ENCODE measurements around the gene NFILZ.
A peak's percentile ranks its signal among the peaks of the same experiment; 100 is the strongest.
"Not testable (repeated sequence)": the region's sequence is repeated elsewhere in the genome, so short reads cannot be mapped to it uniquely, and the experiment has no call there.

NFILZ gene

DNA sequence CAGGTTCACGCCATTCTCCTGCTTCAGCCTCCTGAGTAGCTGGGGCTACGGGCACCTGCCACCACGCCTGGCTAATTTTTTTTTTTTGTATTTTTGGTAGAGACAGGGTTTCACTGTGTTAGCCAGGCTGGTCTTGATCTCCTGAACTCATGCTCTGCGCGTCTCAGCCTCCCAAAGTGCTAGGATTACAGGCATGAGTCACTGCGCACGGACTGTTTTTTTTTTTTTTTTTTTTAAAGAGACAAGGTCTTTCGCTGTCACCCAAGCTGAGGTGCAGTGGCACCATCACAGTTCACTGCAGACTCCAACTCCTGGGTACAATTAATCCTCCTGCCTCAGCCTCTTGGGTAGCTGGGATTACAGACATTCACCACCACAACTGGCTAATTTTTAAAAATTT lies 11.7 kb upstream of the NFILZ start:
- H3K79me2 ChIP-seq (ENCODE audit: low read length), result no peaks in the 10 kb centered on the region
- TF ChIP-seq, protein P1, sequence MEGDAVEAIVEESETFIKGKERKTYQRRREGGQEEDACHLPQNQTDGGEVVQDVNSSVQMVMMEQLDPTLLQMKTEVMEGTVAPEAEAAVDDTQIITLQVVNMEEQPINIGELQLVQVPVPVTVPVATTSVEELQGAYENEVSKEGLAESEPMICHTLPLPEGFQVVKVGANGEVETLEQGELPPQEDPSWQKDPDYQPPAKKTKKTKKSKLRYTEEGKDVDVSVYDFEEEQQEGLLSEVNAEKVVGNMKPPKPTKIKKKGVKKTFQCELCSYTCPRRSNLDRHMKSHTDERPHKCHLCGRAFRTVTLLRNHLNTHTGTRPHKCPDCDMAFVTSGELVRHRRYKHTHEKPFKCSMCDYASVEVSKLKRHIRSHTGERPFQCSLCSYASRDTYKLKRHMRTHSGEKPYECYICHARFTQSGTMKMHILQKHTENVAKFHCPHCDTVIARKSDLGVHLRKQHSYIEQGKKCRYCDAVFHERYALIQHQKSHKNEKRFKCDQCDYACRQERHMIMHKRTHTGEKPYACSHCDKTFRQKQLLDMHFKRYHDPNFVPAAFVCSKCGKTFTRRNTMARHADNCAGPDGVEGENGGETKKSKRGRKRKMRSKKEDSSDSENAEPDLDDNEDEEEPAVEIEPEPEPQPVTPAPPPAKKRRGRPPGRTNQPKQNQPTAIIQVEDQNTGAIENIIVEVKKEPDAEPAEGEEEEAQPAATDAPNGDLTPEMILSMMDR (IDR thresholded peaks at IDR 0.05; ENCODE audit: low read depth, low read length), result no peak
- no peak for TF ChIP-seq EZH2phosphoT487 (IDR thresholded peaks at IDR 0.05; ENCODE audit: low read depth)
- H3K27ac ChIP-seq (ENCODE audit: low read length), result no peak overlapping the region

DNA sequence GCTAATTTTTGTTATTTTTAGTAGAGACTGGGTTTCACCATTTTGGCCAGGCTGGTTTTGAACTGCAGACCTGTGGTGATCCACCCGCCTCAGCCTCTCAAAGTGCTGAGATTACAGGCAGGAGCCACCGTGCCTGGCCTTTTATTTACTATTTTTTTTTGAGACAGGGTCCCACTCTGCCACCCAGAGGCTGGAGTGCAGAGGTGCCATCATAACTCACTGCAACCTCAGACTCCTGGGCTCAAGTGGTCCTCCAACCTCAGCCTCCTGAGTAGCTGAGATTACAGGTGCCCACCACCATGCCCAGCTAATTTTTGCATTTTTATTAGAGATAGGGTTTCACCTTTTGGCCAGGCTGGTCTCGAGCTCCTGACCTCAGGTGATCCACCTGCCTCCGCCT lies 7.5 kb upstream of the NFILZ start:
- not testable (repeated sequence) for H3K4me2 ChIP-seq (ENCODE audit: low read length); H3K4me1 ChIP-seq (ENCODE audit: low read length); H2AFZ ChIP-seq (ENCODE audit: low read depth, low read length); H3K27me3 ChIP-seq (ENCODE audit: low read depth, low read length); H3K36me3 ChIP-seq (replicated peaks; ENCODE audit: low read depth, low read length); H4K20me1 ChIP-seq (ENCODE audit: insufficient read depth, low read length); H3K9ac ChIP-seq (ENCODE audit: low read length); H3K27ac ChIP-seq (ENCODE audit: low read length); H3K9me3 ChIP-seq (ENCODE audit: insufficient read depth, low read length); H3K79me2 ChIP-seq (ENCODE audit: low read length); H3K4me3 ChIP-seq (ENCODE audit: low read length)
- TF ChIP-seq, protein P1 (IDR thresholded peaks at IDR 0.05; ENCODE audit: low read depth, low read length), result peak; percentile 9; the same call in 1 of the 2 replicates

More for the DNA sequence above, 11.7 kb upstream of the NFILZ start:
- no peak overlapping the region for H3K9ac ChIP-seq (ENCODE audit: low read length)
- H3K4me2 ChIP-seq (ENCODE audit: low read length), result no peak overlapping the region
- H3K4me1 ChIP-seq (ENCODE audit: low read length), result no peaks in the 10 kb centered on the region
- H4K20me1 ChIP-seq (ENCODE audit: insufficient read depth, low read length), result no peaks in the 10 kb centered on the region
- no peaks in the 10 kb centered on the region for H3K36me3 ChIP-seq (replicated peaks; ENCODE audit: low read depth, low read length)
- no peaks in the 10 kb centered on the region for H3K9me3 ChIP-seq (ENCODE audit: insufficient read depth, low read length)
- H2AFZ ChIP-seq (ENCODE audit: low read depth, low read length), result no peak overlapping the region
- no peaks in the 10 kb centered on the region for H3K27me3 ChIP-seq (ENCODE audit: low read depth, low read length)
- no peak overlapping the region for H3K4me3 ChIP-seq (ENCODE audit: low read length)

DNA sequence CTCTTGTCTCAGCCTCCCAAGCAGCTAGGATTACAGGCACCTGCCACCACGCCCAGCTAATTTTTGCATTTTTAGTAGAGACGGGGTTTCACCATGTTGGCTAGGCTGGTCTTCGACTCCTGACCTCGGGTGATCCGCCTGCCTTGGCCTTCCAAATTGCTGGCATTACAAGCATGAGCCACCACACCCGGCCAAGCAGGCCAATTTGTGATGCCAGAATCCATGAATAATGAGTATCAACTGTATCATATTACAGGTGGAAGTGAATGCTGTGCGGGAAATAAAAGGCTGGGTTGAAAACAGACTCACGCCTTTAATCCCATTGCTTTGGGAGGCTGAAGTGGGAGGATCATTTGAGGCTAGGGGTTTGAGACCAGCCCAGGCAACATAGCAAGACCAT lies 3.6 kb upstream of the NFILZ start:
- H4K20me1 ChIP-seq (ENCODE audit: insufficient read depth, low read length), result no peaks in the 10 kb centered on the region
- no peak overlapping the region for H3K9ac ChIP-seq (ENCODE audit: low read length)
- H3K79me2 ChIP-seq (ENCODE audit: low read length), result no peaks in the 10 kb centered on the region
- H3K4me1 ChIP-seq (ENCODE audit: low read length), result no peaks in the 10 kb centered on the region
- H3K4me2 ChIP-seq (ENCODE audit: low read length), result no peak overlapping the region
- H3K9me3 ChIP-seq (ENCODE audit: insufficient read depth, low read length), result no peaks in the 10 kb centered on the region
- TF ChIP-seq, protein P1 (IDR thresholded peaks at IDR 0.05; ENCODE audit: low read depth, low read length), result no peak
- TF ChIP-seq EZH2phosphoT487 (IDR thresholded peaks at IDR 0.05; ENCODE audit: low read depth), result no peak
- H3K36me3 ChIP-seq (replicated peaks; ENCODE audit: low read depth, low read length), result no peaks in the 10 kb centered on the region
- H3K4me3 ChIP-seq (ENCODE audit: low read length), result no peak overlapping the region
- H2AFZ ChIP-seq (ENCODE audit: low read depth, low read length), result no peak overlapping the region
- no peaks in the 10 kb centered on the region for H3K27me3 ChIP-seq (ENCODE audit: low read depth, low read length)
- no peak overlapping the region for H3K27ac ChIP-seq (ENCODE audit: low read length)

DNA sequence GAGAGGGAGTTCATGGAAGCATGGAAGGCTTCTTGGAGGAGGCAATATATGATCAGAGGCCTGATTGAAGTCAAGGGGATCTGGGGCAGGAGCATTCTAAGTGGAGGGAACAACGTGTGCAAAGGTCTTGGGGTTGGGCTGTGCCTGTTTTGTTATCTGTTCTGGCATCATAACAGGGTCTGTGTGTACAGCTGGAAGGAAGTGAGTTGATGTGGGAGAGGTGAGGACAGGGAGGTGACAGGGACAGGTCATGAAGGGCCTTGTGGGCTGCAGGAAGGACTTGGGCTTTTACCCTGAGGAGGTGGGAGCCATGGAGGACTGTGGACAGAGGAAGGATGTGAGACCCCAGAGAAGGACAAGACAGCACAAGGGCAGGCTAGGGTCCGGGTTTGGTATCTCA lies 1.2 kb upstream of the NFILZ start:
- Histone ChIP-seq H3K4me3 (ENCODE audit: low read length) (no peak overlapping the region), H3K9me3 (ENCODE audit: insufficient read depth, low read length) (no peaks in the 10 kb centered on the region), H3K27ac (ENCODE audit: low read length) (no peak overlapping the region), H3K9ac (ENCODE audit: low read length) (no peak overlapping the region), H4K20me1 (ENCODE audit: insufficient read depth, low read length) (no peaks in the 10 kb centered on the region), H3K36me3 (replicated peaks; ENCODE audit: low read depth, low read length) (no peaks in the 10 kb centered on the region), H3K79me2 (ENCODE audit: low read length) (no peaks in the 10 kb centered on the region), H3K4me2 (ENCODE audit: low read length) (no peak overlapping the region), H3K27me3 (ENCODE audit: low read depth, low read length) (no peaks in the 10 kb centered on the region), H2AFZ (ENCODE audit: low read depth, low read length) (no peak overlapping the region), H3K4me1 (ENCODE audit: low read length) (no peaks in the 10 kb centered on the region)
- TF ChIP-seq EZH2phosphoT487 (IDR thresholded peaks at IDR 0.05; ENCODE audit: low read depth), result no peak
- TF ChIP-seq, protein P1 (IDR thresholded peaks at IDR 0.05; ENCODE audit: low read depth, low read length), result no peak
